Astrocyte (in vitro differentiated cells and primary cell): ENCODE data around the gene F12. TPM values are rescaled to one million over a fixed set of nuclear protein-coding genes. Genes with fewer than 3 reads are reported as not detected.

Experiments used
- DNase-seq: peaks from one replicate; pipeline ENCODE4 v3.0.0-alpha.2; 2010; ENCODE audit warnings: low read depth
- FAIRE-seq: peaks from 2 replicates; lab custom pipeline; 2011; peaks lifted over from hg19 to GRCh38; lab: Jason Lieb, UNC
- H2AFZ ChIP-seq: 2 replicates; pipeline ENCODE4 v1.6.0; 2012; ENCODE audit warnings: low read depth, low read length, inconsistent platforms
- H3K27ac ChIP-seq: 2 replicates; pipeline ENCODE4 v1.5.1; 2011; ENCODE audit warnings: low read depth, low read length, inconsistent platforms
- H3K27me3 ChIP-seq: 2 replicates; pipeline ENCODE4 v1.6.0; 2011; ENCODE audit warnings: low read length, inconsistent platforms; ENCODE audit not compliant: insufficient read depth
- H3K36me3 ChIP-seq: 2 replicates; pipeline ENCODE4 v1.5.1; 2011; ENCODE audit warnings: low read length, inconsistent platforms; ENCODE audit not compliant: insufficient read depth
- H3K4me1 ChIP-seq: 2 replicates; pipeline ENCODE4 v1.5.1; 2011; ENCODE audit warnings: low read length, inconsistent platforms; ENCODE audit not compliant: insufficient read depth
- H3K4me2 ChIP-seq: 2 replicates; pipeline ENCODE4 v1.6.0; 2012; ENCODE audit warnings: low read length, inconsistent platforms
- H3K4me3 ChIP-seq: 2 replicates; pipeline ENCODE4 v1.5.1; 2011; ENCODE audit warnings: low read depth, mild to moderate bottlenecking, low read length, inconsistent platforms; ENCODE audit not compliant: insufficient read depth
- H3K79me2 ChIP-seq: 2 replicates; pipeline ENCODE4 v1.6.0; 2012; ENCODE audit warnings: mild to moderate bottlenecking, low read length, inconsistent platforms; ENCODE audit not compliant: insufficient read depth
- H3K9ac ChIP-seq: 2 replicates; pipeline ENCODE4 v1.6.0; 2012; ENCODE audit warnings: mild to moderate bottlenecking, low read length, inconsistent platforms
- H3K9me3 ChIP-seq: 2 replicates; pipeline ENCODE4 v1.5.1; 2012; ENCODE audit warnings: low read depth, mild to moderate bottlenecking, low read length, inconsistent platforms; ENCODE audit not compliant: insufficient read depth
- H4K20me1 ChIP-seq: 2 replicates; pipeline ENCODE4 v1.6.0; 2012; ENCODE audit warnings: low read length, inconsistent platforms; ENCODE audit not compliant: insufficient read depth
- H3K27ac Mint-ChIP-seq: one replicate; pipeline ENCODE4 v1.8.0; 2021; ENCODE audit warnings: mild to moderate bottlenecking, mixed read lengths; ENCODE audit not compliant: unreplicated experiment
- H3K27me3 Mint-ChIP-seq: one replicate; pipeline ENCODE4 v1.8.0; 2021; ENCODE audit warnings: low read depth, mixed read lengths; ENCODE audit not compliant: unreplicated experiment
- H3K36me3 Mint-ChIP-seq: one replicate; pipeline ENCODE4 v1.8.0; 2021; ENCODE audit warnings: low read depth, mixed read lengths; ENCODE audit not compliant: unreplicated experiment
- H3K4me1 Mint-ChIP-seq: one replicate; pipeline ENCODE4 v1.8.0; 2021; ENCODE audit warnings: low read depth, mixed read lengths; ENCODE audit not compliant: unreplicated experiment
- H3K4me3 Mint-ChIP-seq: one replicate; pipeline ENCODE4 v1.8.0; 2021; ENCODE audit warnings: mild to moderate bottlenecking, moderate library complexity, mixed read lengths; ENCODE audit not compliant: unreplicated experiment
- H3K9me3 Mint-ChIP-seq: one replicate; pipeline ENCODE4 v1.8.0; 2021; ENCODE audit warnings: mild to moderate bottlenecking, mixed read lengths; ENCODE audit not compliant: unreplicated experiment
- EZH2 ChIP-seq: IDR thresholded peaks from 2 replicates; pipeline ENCODE4 v1.6.1; 2012; ENCODE audit warnings: mild to moderate bottlenecking, low read length, inconsistent platforms; ENCODE audit not compliant: insufficient read depth
- total RNA-seq: library from RNA; stranded (reverse); gene quantifications from 2 replicates; pipeline ENCODE4 v1.2.1, GENCODE V29; 2021
- TF ChIP-seq, protein P1 (sequence below): IDR thresholded peaks from 2 replicates; pipeline ENCODE4 v1.5.1; 2011; ENCODE audit warnings: low read depth, mild to moderate bottlenecking, inconsistent platforms, low read length, moderate library complexity; ENCODE audit not compliant: insufficient read depth

The F12 gene
- total RNA-seq, 1 donor from 2014 or later, result 3.0 TPM

DNA sequence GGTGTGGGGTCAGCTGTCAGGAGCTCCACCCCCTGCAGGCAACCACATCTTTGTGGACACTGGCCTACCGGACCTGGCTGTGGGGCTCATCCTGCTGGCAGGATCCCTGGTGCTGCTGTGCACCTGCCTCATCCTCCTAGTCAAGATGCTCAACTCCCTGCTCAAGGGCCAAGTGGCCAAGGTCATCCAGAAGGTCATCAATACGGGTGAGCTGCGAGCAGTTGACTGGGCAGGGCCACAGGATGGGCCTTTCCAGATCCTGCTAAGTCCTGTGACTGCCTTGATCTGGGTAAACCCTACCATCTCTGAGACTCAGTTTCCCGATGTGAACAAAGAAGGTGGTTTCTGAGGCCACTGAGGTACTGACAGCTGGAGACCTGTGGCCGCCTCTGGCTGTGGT is 15.4 kb downstream of the F12 start:
- no peak overlapping the region for H3K9ac ChIP-seq
- Mint-ChIP-seq H3K36me3 (no peaks in the 10 kb centered on the region), H3K4me3 (no peak overlapping the region), H3K27me3 (peaks cover 44% of the 10 kb centered on the region), H3K4me1 (peaks cover 15% of the 10 kb centered on the region), H3K9me3 (no peaks in the 10 kb centered on the region), H3K27ac (no peak overlapping the region)
- FAIRE-seq, result no peak
- no peaks in the 10 kb centered on the region for H3K9me3 ChIP-seq
- TF ChIP-seq, protein P1, sequence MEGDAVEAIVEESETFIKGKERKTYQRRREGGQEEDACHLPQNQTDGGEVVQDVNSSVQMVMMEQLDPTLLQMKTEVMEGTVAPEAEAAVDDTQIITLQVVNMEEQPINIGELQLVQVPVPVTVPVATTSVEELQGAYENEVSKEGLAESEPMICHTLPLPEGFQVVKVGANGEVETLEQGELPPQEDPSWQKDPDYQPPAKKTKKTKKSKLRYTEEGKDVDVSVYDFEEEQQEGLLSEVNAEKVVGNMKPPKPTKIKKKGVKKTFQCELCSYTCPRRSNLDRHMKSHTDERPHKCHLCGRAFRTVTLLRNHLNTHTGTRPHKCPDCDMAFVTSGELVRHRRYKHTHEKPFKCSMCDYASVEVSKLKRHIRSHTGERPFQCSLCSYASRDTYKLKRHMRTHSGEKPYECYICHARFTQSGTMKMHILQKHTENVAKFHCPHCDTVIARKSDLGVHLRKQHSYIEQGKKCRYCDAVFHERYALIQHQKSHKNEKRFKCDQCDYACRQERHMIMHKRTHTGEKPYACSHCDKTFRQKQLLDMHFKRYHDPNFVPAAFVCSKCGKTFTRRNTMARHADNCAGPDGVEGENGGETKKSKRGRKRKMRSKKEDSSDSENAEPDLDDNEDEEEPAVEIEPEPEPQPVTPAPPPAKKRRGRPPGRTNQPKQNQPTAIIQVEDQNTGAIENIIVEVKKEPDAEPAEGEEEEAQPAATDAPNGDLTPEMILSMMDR, result no peak
- TF ChIP-seq EZH2, result no peak
- no peaks in the 10 kb centered on the region for H3K36me3 ChIP-seq
- no peak overlapping the region for H3K4me3 ChIP-seq
- no peak for DNase-seq
- H3K4me2 ChIP-seq, result no peak overlapping the region
- H3K27me3 ChIP-seq, result peaks cover 6% of the 10 kb centered on the region
- no peak overlapping the region for H2AFZ ChIP-seq
- H3K79me2 ChIP-seq, result no peaks in the 10 kb centered on the region
- peaks cover 11% of the 10 kb centered on the region for H4K20me1 ChIP-seq
- H3K27ac ChIP-seq, result no peak overlapping the region
- H3K4me1 ChIP-seq, result peaks cover 13% of the 10 kb centered on the region

DNA sequence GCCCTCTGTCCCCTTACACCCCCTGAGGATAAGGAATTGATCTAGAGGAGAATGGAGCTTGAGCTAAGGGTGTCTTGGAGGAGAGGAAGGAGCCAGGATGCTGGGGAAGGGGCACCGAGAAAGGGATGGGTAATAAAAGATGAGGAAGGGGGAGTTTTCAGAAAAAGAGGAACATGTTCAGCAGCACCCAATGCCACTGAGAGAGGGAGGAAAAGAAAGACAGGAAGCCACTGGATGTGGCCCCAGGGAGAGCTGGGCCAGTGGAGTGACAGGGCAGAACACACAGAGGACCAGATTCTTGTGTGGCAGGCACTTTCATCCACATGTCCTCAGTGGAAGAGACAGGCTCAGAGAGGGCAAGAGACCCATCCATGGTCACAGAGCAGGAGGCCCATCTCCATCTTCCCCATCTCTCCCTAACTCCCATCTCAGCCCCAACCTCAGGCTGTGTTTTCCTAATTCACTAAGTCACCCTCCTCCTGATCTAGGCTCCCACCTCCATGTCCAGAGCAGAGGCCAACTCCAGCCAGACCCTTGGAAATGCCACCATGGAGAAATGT is 16.1 kb downstream of the F12 start:
- Histone ChIP-seq H3K4me1 (peaks cover 19% of the 10 kb centered on the region), H3K79me2 (no peaks in the 10 kb centered on the region), H3K9ac (no peak overlapping the region), H3K4me2 (no peak overlapping the region), H3K9me3 (no peaks in the 10 kb centered on the region), H3K27ac (no peak overlapping the region), H3K27me3 (peaks cover 6% of the 10 kb centered on the region), H3K36me3 (no peaks in the 10 kb centered on the region), H2AFZ (no peak overlapping the region), H3K4me3 (no peak overlapping the region), H4K20me1 (peaks cover 17% of the 10 kb centered on the region)
- Mint-ChIP-seq H3K9me3 (peaks cover 1% of the 10 kb centered on the region), H3K4me3 (no peak overlapping the region), H3K27ac (no peak overlapping the region), H3K36me3 (no peaks in the 10 kb centered on the region), H3K27me3 (peaks cover 40% of the 10 kb centered on the region), H3K4me1 (peaks cover 22% of the 10 kb centered on the region)
- TF ChIP-seq, protein P1, result no peak
- TF ChIP-seq EZH2, result no peak
- DNase-seq, result no peak
- no peak for FAIRE-seq

DNA sequence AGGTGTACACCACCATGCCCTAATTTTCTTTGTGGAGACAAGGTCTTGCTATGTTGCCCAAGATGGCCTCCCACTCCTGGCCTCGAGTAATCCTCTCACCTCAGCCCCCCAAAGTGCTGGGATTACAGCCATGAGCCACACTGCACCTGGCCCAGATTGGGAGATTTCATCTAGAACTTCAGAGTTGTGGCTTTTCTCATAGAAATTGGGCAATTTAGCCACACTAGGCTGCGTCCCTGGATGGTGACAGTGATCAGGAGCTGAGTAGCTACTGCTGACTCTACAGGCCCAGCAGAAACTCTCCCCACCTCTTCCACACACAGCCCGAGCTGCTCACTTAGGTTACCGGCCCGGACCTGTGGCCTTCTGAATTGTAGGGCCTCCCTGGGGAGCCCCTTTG is 16.6 kb downstream of the F12 start:
- Histone ChIP-seq H3K9ac (no peak overlapping the region), H3K4me2 (no peak overlapping the region), H3K27ac (no peak overlapping the region), H3K36me3 (no peaks in the 10 kb centered on the region), H3K4me3 (no peak overlapping the region), H3K79me2 (no peaks in the 10 kb centered on the region), H3K4me1 (peaks cover 19% of the 10 kb centered on the region), H3K27me3 (peaks cover 6% of the 10 kb centered on the region), H3K9me3 (no peaks in the 10 kb centered on the region), H4K20me1 (peaks cover 17% of the 10 kb centered on the region), H2AFZ (no peak overlapping the region)
- Mint-ChIP-seq H3K27me3 (peaks cover 42% of the 10 kb centered on the region), H3K4me3 (no peak overlapping the region), H3K4me1 (peaks cover 23% of the 10 kb centered on the region), H3K36me3 (no peaks in the 10 kb centered on the region), H3K9me3 (peaks cover 1% of the 10 kb centered on the region), H3K27ac (no peak overlapping the region)
- FAIRE-seq, result no peak
- no peak for DNase-seq
- TF ChIP-seq, protein P1, result no peak
